Measurements from ENCODE around the gene NKX2-3. TPM values are rescaled to one million over a fixed set of nuclear protein-coding genes. Genes with fewer than 3 reads are reported as not detected.

The NKX2-3 gene
- total RNA-seq, 1 experiment from 2014 or later, result not detected

DNA sequence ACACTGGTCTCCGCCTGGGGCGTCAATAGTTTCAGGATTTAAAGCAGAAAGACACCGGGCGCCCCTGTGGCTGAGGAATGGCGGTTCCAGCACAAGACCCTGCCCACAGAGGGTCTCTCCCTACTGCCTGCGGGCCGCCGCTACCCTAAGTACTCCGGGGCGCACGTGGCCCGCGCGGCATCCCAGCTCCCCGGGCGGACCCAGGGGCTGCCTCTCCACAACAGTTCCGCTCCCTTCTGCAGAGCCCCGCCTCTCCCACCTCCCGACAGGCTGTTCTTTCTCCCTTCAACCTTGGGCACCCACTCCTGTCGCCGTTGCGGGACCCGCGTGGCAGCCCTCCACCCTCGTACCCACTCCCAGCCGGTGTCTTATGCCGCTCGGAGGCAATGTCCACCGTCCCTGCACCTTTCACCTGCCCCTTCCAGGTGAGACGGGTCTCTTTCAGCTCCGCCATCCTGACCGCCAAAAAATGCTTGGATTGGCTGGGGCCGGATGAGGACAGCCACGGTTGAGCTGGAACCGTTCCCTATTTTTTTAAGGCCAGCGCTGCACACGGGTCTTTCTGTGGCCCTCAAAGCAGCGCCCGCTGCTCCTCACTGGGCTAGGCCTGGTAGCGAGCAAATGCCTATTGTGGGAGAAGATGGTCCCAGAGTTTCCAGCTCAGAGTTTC lies 1.6 kb upstream of the NKX2-3 start (continued):
- TF ChIP-seq REST (IDR thresholded peaks at IDR 0.05; ENCODE audit: low read depth), result no peak
- no peak for TF ChIP-seq SRF (IDR thresholded peaks at IDR 0.05; ENCODE audit: low read depth)
- TF ChIP-seq POLR2A (IDR thresholded peaks at IDR 0.05; ENCODE audit: borderline replicate concordance, extremely low read depth, insufficient read depth, insufficient read length), result no peak

DNA sequence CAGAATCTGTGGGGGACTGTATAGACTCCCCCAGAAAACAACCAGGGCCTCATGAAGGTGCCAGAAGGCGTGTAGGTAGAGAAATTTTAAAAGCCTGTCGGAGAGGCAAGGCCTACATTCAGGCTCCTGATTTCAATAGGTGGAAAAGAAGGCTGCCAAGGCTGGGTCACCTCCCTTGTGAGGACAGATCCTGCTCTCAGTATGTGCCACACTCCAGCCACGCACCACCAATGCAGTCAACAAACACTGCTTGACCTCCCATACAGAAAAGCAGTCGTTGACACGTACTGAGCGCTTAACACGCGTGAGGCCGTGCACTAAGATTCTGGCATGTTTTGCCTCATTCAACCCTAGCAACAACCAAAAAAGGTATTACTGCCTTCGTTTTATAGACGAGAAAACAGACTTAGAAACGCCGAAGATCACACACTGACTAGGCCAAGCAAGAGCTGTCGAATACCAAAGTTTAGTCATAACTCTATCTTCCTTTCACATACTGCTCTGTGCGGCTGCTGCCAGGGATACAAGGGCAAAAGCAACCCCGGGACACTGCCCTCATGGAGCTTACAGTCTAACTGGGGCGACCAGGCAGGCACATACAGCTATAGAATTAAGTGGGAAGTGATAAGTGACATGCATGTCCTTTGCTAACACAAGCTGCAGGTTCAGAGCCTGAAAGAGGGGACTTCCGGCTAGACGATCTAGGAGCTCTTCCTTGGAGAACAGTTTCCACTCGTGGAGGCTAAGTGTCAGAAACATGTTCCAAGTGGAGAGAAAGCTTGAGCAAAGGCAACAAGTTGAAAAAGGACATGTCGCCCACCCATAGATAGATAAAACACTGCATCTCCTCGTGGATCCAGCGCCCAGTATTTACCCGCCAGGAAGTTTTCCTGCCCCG lies 797 bp upstream of the NKX2-3 start:
- no peak overlapping the region for H3K9ac ChIP-seq (ENCODE audit: low read length)
- no peaks in the 10 kb centered on the region for H3K79me2 ChIP-seq (ENCODE audit: insufficient read depth, low read length)
- H3K4me1 ChIP-seq (ENCODE audit: control insufficient read depth in 1 of 2, insufficient read depth in 2 of 2, low read length in 2 of 2), result no peaks in the 10 kb centered on the region
- TF ChIP-seq EZH2phosphoT487 (IDR thresholded peaks at IDR 0.05; ENCODE audit: borderline replicate concordance) (no peak), CBX3 (IDR thresholded peaks at IDR 0.05; ENCODE audit: low read depth) (no peak), ZFX (IDR thresholded peaks at IDR 0.05) (0 out of 2 replicates have a peak, but pooled peaks have one; percentile 14), ELF1 (IDR thresholded peaks at IDR 0.05; ENCODE audit: borderline replicate concordance, low read depth) (no peak), EZH2 (IDR thresholded peaks at IDR 0.05) (no peak), SRF (IDR thresholded peaks at IDR 0.05; ENCODE audit: low read depth) (no peak), POLR2A (IDR thresholded peaks at IDR 0.05; ENCODE audit: borderline replicate concordance, extremely low read depth, insufficient read depth, insufficient read length) (no peak), TCF7L2 (IDR thresholded peaks at IDR 0.05; ENCODE audit: borderline replicate concordance, extremely low read depth, insufficient read depth, insufficient read length) (no peak)
- TF ChIP-seq, protein P1, sequence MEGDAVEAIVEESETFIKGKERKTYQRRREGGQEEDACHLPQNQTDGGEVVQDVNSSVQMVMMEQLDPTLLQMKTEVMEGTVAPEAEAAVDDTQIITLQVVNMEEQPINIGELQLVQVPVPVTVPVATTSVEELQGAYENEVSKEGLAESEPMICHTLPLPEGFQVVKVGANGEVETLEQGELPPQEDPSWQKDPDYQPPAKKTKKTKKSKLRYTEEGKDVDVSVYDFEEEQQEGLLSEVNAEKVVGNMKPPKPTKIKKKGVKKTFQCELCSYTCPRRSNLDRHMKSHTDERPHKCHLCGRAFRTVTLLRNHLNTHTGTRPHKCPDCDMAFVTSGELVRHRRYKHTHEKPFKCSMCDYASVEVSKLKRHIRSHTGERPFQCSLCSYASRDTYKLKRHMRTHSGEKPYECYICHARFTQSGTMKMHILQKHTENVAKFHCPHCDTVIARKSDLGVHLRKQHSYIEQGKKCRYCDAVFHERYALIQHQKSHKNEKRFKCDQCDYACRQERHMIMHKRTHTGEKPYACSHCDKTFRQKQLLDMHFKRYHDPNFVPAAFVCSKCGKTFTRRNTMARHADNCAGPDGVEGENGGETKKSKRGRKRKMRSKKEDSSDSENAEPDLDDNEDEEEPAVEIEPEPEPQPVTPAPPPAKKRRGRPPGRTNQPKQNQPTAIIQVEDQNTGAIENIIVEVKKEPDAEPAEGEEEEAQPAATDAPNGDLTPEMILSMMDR (IDR thresholded peaks at IDR 0.05 in 2 of 3, conservative IDR thresholded peaks at IDR 0.05 in 1 of 3; ENCODE audit: borderline replicate concordance in 1 of 3, insufficient read depth in 1 of 3, low read depth in 2 of 3, low read length in 2 of 3), result no peak
- BruUV-seq (replicated peaks), result no TSS peak
- ChIA-PET POLR2A (no interaction called here), CTCF (no interaction called here), RAD21 (ENCODE audit: low non-redundant PET in 1 of 2, low total read pairs in 2 of 2, uncharacterized antibody in 2 of 2, unreplicated experiment in 2 of 2) (no interaction called here)
- H3K27ac ChIP-seq (ENCODE audit: low read depth, low read length), result no peak overlapping the region
- no peak overlapping the region for H3K4me3 ChIP-seq (replicated peaks in 1 of 2; ENCODE audit: low read depth in 1 of 2, low read length in 2 of 2)
- intact Hi-C loops (cut with micrococcal nuclease), result no loop called here
- H3K4me2 ChIP-seq (ENCODE audit: low read length), result no peak overlapping the region
- DNase-seq (ENCODE audit: low read depth, low spot score), result no peak
- peaks cover 9% of the 10 kb centered on the region for H3K27me3 ChIP-seq (ENCODE audit: insufficient read depth, low read length)
- no peak overlapping the region for H2AFZ ChIP-seq (ENCODE audit: low read depth, low read length, poor library complexity, severe bottlenecking)
- no peaks in the 10 kb centered on the region for H4K20me1 ChIP-seq (ENCODE audit: insufficient read depth)
- H3K36me3 ChIP-seq (ENCODE audit: control insufficient read depth in 1 of 2, insufficient read depth in 2 of 2, low read length in 2 of 2), result no peaks in the 10 kb centered on the region
- no peaks in the 10 kb centered on the region for H3K9me3 ChIP-seq (ENCODE audit: control insufficient read depth in 1 of 2, insufficient read depth in 1 of 2, low read depth in 1 of 2, low read length in 2 of 2)
- no peak for ATAC-seq
- no peaks in the 10 kb centered on the region for H3K9me2 ChIP-seq (ENCODE audit: insufficient read depth)
